ENCODE data around the gene EGLN2.
"Not testable (repeated sequence)": the region's sequence is repeated elsewhere in the genome, so short reads cannot be mapped to it uniquely, and the experiment has no call there.

Gene EGLN2

DNA sequence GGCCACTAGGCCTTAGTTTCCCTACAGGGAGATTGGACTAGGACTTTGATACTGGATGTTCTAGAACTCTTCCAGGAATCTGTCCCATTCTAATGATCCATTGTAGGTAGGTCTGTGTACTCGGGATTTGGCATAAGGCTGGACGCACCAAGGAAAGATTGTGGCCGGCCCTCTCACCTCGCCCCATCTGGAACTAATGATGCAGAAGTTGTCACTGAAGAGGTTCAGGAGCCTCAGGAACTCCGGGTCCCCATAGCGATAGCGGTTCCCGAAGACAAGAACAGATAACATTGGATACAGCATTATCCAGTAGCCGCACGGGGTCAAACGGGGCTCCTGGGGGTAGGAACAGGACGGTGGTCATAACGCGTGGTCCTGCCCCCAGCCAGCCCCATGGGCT lies 11.2 kb downstream of the EGLN2 start:
- in situ Hi-C loops (cut with MboI; ENCODE audit: low sequenced_read_pairs, unreplicated experiment): loop anchor here (10.0 kb wide), 1 partner anchor 155 kb away; no protein-coding TSS in a partner anchor
- TF ChIP-seq, protein P1, sequence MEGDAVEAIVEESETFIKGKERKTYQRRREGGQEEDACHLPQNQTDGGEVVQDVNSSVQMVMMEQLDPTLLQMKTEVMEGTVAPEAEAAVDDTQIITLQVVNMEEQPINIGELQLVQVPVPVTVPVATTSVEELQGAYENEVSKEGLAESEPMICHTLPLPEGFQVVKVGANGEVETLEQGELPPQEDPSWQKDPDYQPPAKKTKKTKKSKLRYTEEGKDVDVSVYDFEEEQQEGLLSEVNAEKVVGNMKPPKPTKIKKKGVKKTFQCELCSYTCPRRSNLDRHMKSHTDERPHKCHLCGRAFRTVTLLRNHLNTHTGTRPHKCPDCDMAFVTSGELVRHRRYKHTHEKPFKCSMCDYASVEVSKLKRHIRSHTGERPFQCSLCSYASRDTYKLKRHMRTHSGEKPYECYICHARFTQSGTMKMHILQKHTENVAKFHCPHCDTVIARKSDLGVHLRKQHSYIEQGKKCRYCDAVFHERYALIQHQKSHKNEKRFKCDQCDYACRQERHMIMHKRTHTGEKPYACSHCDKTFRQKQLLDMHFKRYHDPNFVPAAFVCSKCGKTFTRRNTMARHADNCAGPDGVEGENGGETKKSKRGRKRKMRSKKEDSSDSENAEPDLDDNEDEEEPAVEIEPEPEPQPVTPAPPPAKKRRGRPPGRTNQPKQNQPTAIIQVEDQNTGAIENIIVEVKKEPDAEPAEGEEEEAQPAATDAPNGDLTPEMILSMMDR (IDR thresholded peaks at IDR 0.05; ENCODE audit: borderline replicate concordance, control extremely low read depth, extremely low read depth, insufficient read depth, missing control alignments): no peak
- no peak for DNase-seq (ENCODE audit: low spot score)

- DNase-seq (ENCODE audit: low spot score): peak; percentile 55
- in situ Hi-C loops (cut with MboI; ENCODE audit: low sequenced_read_pairs, unreplicated experiment): loop anchor here (10.0 kb wide), 1 partner anchor 156 kb away; no protein-coding TSS in a partner anchor
These were observed 11.8 kb downstream of the EGLN2 start for GRCh38 chr19:40810649-40811408.

DNA sequence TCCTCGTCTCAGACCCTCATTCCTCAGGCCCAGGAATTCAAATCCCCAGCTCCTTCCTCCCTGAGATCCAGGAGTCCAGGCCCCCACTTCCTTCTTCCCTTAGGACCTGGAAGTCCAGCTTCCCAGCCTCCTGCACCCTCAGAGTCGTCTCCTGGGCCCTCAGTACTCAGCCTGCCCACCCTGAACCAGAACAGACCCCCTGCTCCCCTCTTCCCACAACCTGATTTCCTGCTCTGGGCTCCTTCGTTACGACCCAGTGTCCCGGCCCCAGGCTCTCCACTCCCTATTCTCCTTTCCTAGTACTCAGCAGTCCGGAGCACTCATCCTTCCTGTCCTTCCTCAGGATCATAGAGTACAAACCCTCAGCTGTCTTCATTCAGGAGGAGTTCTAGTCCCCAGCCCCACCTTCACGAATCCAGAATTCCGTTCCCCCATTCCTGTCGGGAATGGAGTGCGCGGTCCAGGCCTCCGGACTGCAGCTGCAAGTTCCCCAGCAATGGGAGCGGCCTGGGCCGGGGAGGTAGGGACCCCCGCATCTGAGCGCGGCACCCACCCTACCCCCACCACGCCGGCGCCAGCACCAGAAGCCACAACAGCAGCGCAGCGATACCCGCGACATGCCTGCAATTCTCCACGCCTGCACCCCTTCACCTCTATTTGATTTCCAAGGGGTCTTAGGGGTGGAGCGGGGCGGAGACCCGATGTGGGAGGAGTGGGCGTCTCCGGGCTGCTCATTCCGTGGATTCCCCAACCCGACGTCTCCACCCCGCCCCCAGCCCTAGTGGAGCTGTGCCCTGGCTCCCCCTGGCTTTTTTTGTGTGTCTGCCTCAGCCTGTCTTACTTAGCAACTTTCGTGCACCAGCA lies 12.7 kb downstream of the EGLN2 start:
- in situ Hi-C loops (cut with MboI; ENCODE audit: low sequenced_read_pairs, unreplicated experiment): loop anchor here (10.0 kb wide), 1 partner anchor 157 kb away; no protein-coding TSS in a partner anchor
- no peak for DNase-seq (ENCODE audit: low spot score)
- TF ChIP-seq, protein P1 (IDR thresholded peaks at IDR 0.05; ENCODE audit: borderline replicate concordance, control extremely low read depth, extremely low read depth, insufficient read depth, missing control alignments): peak; percentile 20

DNA sequence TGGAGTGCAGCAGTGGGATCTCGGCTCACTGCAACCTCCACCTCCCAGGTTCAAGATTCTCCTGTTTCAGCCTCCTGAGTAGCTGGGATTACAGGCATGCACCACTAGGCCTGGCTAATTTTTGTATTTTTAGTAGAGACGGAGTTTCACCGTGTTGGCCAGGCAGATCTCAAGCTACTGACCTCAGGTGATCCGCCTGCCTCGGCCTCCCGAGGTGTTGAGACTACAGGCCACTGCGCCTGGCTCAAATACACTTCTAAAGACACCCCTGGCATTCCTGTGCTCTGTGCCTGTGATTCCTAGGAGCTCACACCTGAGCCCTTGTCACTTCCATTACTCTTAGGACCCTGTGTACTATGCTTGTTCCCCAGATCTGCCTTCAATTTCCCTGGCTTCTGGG lies 13.6 kb downstream of the EGLN2 start:
- not testable (repeated sequence) for DNase-seq (ENCODE audit: low spot score)
- in situ Hi-C loops (cut with MboI; ENCODE audit: low sequenced_read_pairs, unreplicated experiment): loop anchor here (10.0 kb wide), 1 partner anchor 158 kb away; no protein-coding TSS in a partner anchor

DNA sequence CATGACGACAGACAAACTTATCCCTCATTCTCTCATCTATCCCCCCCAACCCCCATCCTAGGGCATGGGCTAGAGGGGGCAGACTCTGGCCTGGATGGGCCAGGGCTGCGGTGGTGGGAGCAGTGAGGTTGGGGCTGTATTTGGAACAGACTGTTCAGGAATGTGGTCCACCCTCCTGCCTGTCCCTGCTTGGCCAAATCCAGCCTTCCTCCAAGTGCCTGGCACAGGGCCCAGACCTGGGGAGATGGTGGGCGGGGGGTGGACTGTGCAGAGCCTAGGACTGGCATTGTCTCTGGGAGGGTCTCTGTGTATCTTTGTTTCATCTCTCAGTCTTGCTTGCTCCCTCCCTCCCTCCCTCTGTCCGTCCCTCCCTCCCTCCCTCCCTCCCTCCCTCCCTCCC lies 14.2 kb downstream of the EGLN2 start:
- TF ChIP-seq, protein P1 (IDR thresholded peaks at IDR 0.05; ENCODE audit: borderline replicate concordance, control extremely low read depth, extremely low read depth, insufficient read depth, missing control alignments): no peak
- in situ Hi-C loops (cut with MboI; ENCODE audit: low sequenced_read_pairs, unreplicated experiment): loop anchor here (10.0 kb wide), 1 partner anchor 158 kb away; no protein-coding TSS in a partner anchor

DNA sequence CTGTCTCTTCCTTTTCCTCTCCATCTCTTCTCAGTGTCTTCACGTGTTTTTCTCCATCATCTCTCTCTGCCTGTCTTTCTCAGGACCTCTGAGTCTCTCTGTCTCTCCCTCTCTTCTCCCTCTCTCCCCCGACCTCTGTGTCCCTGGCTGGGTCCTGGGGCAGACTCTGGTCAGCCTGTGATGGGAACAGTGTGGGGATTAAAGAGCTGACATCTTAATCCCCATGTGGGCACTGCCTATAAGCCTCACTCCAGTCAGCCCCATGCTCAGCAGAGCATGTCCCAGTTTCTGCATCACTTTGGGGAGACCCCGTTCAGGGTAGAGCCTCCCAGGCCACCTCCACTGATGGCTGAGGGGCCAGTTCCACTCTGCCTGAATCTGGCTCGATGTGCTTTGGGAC lies 16.2 kb downstream of the EGLN2 start:
- in situ Hi-C loops (cut with MboI; ENCODE audit: low sequenced_read_pairs, unreplicated experiment): loop anchor here (10.0 kb wide), 1 partner anchor 160 kb away; no protein-coding TSS in a partner anchor
- TF ChIP-seq, protein P1 (IDR thresholded peaks at IDR 0.05; ENCODE audit: borderline replicate concordance, control extremely low read depth, extremely low read depth, insufficient read depth, missing control alignments): no peak

More for the DNA sequence above, 14.2 kb downstream of the EGLN2 start:
- no peak for DNase-seq (ENCODE audit: low spot score)

DNA sequence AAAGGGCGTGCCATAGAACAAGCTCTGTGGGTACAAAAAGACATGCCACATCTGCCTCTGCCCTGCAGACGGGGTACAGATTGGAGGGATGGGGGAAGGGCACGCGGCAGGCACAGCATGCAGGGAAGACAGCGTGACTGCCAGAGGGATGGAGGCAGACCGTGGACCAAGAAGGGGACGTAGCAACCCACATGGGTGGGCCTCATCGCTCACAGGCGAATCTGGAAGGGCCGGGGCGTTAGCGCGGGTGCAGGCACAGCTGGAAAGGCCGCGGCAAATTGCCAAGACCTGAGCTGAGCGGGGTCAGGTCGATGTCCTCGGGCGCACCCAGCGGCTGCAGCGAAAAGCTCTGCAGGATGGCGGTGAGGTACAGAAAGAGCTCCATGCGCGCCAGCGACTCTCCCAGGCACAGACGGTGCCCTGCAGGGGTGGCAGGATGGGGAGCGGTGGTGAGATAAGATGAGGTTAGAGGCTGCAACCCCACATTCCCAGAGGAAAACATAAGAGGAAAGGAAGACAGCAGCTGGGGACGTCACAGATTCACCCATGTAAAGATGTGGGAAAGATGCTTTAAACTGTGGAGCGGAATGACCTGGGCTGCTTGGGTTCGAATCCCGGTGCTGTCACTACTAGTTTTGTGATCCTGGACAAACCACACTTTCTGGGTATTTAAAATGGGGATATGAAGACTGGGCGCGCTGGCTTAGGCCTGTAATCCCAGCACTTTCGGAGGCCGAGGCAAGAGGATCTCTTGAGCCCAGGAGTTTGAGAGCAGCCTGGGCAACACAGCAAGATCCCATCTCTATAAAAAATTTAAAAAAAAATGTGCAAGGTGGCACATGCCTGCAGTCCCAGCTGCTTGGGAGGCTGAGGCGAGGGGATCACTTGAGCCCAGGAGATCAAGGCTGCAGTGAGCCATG lies 19.7 kb downstream of the EGLN2 start:
- in situ Hi-C loops (cut with MboI; ENCODE audit: low sequenced_read_pairs, unreplicated experiment): loop anchor here (10.0 kb wide), 1 partner anchor 164 kb away; no protein-coding TSS in a partner anchor
- DNase-seq (ENCODE audit: low spot score): not testable (repeated sequence)

More for the DNA sequence above, 16.2 kb downstream of the EGLN2 start:
- DNase-seq (ENCODE audit: low spot score): no peak

More for the DNA sequence above, 19.7 kb downstream of the EGLN2 start:
- TF ChIP-seq, protein P1 (IDR thresholded peaks at IDR 0.05; ENCODE audit: borderline replicate concordance, control extremely low read depth, extremely low read depth, insufficient read depth, missing control alignments): peak; percentile 29
